HEK293 (cell line): ENCODE measurements around the gene HMCN2.

Experiments
- CTCF ChIA-PET: fragments of 350-600 bp; formaldehyde crosslinking; extraction: SDS; loops from one replicate; lab custom pipeline; 2021; ENCODE audit warnings: antibody characterized with exemption; lab: Yijun Ruan, JAX
- POLR2A ChIA-PET: fragments of 300-600 bp; formaldehyde crosslinking; extraction: SDS; loops from one replicate; lab custom pipeline; 2020; ENCODE audit warnings: antibody characterized with exemption, inconsistent platforms; lab: Yijun Ruan, JAX
- H3K27ac ChIP-seq: fragments of 200-500 bp; sonication (Bioruptor generic); 2 replicates; pipeline ENCODE4 v1.5.1; 2014; ENCODE audit warnings: low read depth, low read length, control low read depth, inconsistent platforms; ENCODE audit errors: extremely low read depth
- H3K36me3 ChIP-seq, 2 experiments: fragments of 200-500 bp in 1 of 2; sonication (Bioruptor generic) in 1 of 2; 1 replicate in 1 of 2; 2 replicates in 1 of 2; pipeline ENCODE4 v1.5.1; 2014 to 2017; ENCODE audit warnings: inconsistent platforms in 2 of 2, low read length in 2 of 2; ENCODE audit not compliant: control insufficient read depth in 2 of 2, insufficient read depth in 1 of 2
- H3K4me1 ChIP-seq: fragments of 200-500 bp; sonication (Bioruptor generic); 2 replicates; pipeline ENCODE4 v1.5.1; 2014; ENCODE audit warnings: mild to moderate bottlenecking, low read length, inconsistent platforms; ENCODE audit not compliant: control insufficient read depth, insufficient read depth
- H3K4me3 ChIP-seq: 2 replicates; pipeline ENCODE4 v1.5.1; 2011; ENCODE audit warnings: low read depth, mild to moderate bottlenecking, control low read depth, low read length, moderate library complexity
- H3K9me3 ChIP-seq: fragments of 200-500 bp; sonication (Bioruptor generic); 2 replicates; pipeline ENCODE4 v1.5.1; 2014; ENCODE audit warnings: low read depth, low read length, inconsistent platforms; ENCODE audit not compliant: control insufficient read depth, insufficient read depth
- GLI2 ChIP-seq: fragments of 450-650 bp; formaldehyde crosslinking; IDR thresholded peaks from 2 replicates; pipeline ENCODE4; 2017; ENCODE audit warnings: missing biosample characterization, missing genetic modification characterization, low read depth, borderline replicate concordance
- KLF1 ChIP-seq: fragments of 450-650 bp; formaldehyde crosslinking; IDR thresholded peaks from 2 replicates; pipeline ENCODE4 v1.5.1; 2016; ENCODE audit warnings: missing biosample characterization, missing genetic modification characterization
- REPIN1 ChIP-seq: fragments of 450-650 bp; formaldehyde crosslinking; IDR thresholded peaks from 2 replicates; pipeline ENCODE4 v1.5.1; 2017; ENCODE audit warnings: missing biosample characterization, missing genetic modification characterization, low read depth
- SCRT2 ChIP-seq: fragments of 450-650 bp; formaldehyde crosslinking; IDR thresholded peaks from 2 replicates; pipeline ENCODE4 v1.5.1; 2016; ENCODE audit warnings: missing biosample characterization, missing genetic modification characterization
- YY1 ChIP-seq: fragments of 450-650 bp; formaldehyde crosslinking; IDR thresholded peaks from 2 replicates; pipeline ENCODE4 v1.5.1; 2018; ENCODE audit warnings: missing biosample characterization, missing genetic modification characterization
- ZNF2 ChIP-seq: fragments of 450-650 bp; formaldehyde crosslinking; IDR thresholded peaks from 2 replicates; pipeline ENCODE4 v1.5.1; 2016; ENCODE audit warnings: missing biosample characterization, missing genetic modification characterization
- ZNF202 ChIP-seq: fragments of 450-650 bp; formaldehyde crosslinking; IDR thresholded peaks from 2 replicates; pipeline ENCODE4 v1.5.1; 2016; ENCODE audit warnings: missing biosample characterization, missing genetic modification characterization, borderline replicate concordance
- ZNF350 ChIP-seq: fragments of 450-650 bp; formaldehyde crosslinking; IDR thresholded peaks from 2 replicates; pipeline ENCODE4 v1.5.0; 2017; ENCODE audit warnings: missing biosample characterization, mild to moderate bottlenecking, missing genetic modification characterization
- ZNF549 ChIP-seq: fragments of 450-650 bp; IDR thresholded peaks from 2 replicates; pipeline ENCODE4 v1.5.1; 2018; ENCODE audit warnings: missing biosample characterization, missing genetic modification characterization, mild to moderate bottlenecking, inconsistent platforms, moderate library complexity
- ZNF707 ChIP-seq: fragments of 450-650 bp; formaldehyde crosslinking; IDR thresholded peaks from 2 replicates; pipeline ENCODE4 v1.5.1; 2016; ENCODE audit warnings: missing biosample characterization, missing genetic modification characterization
- ZNF768 ChIP-seq: fragments of 450-650 bp; formaldehyde crosslinking; IDR thresholded peaks from 2 replicates; pipeline ENCODE4 v1.5.1; 2018; ENCODE audit warnings: missing biosample characterization, mild to moderate bottlenecking, missing genetic modification characterization
- ZNF785 ChIP-seq: fragments of 450-650 bp; formaldehyde crosslinking; IDR thresholded peaks from 2 replicates; pipeline ENCODE4 v1.5.1; 2016; ENCODE audit warnings: missing biosample characterization, missing genetic modification characterization
- ZNF792 ChIP-seq: fragments of 450-650 bp; formaldehyde crosslinking; IDR thresholded peaks from 2 replicates; pipeline ENCODE4 v1.5.1; 2016; ENCODE audit warnings: missing biosample characterization, missing genetic modification characterization
- TF ChIP-seq, protein P1 (sequence below): fragments of 450-650 bp; formaldehyde crosslinking; IDR thresholded peaks from 2 replicates; pipeline ENCODE4 v1.5.1; 2016; ENCODE audit warnings: missing biosample characterization, missing genetic modification characterization
- TF ChIP-seq, protein P2 (sequence below): fragments of 450-650 bp; formaldehyde crosslinking; IDR thresholded peaks from 2 replicates; pipeline ENCODE4 v1.5.1; 2016; ENCODE audit warnings: missing biosample characterization, missing genetic modification characterization, borderline replicate concordance
- TF ChIP-seq, protein P3 (sequence below): fragments of 450-650 bp; formaldehyde crosslinking; IDR thresholded peaks from 2 replicates; pipeline ENCODE4 v1.5.1; 2017; ENCODE audit warnings: missing biosample characterization, missing genetic modification characterization
- TF ChIP-seq, protein P4 (sequence below): fragments of 450-650 bp; formaldehyde crosslinking; IDR thresholded peaks from 2 replicates; pipeline ENCODE4; 2016; ENCODE audit warnings: missing biosample characterization, missing genetic modification characterization

Gene HMCN2

DNA sequence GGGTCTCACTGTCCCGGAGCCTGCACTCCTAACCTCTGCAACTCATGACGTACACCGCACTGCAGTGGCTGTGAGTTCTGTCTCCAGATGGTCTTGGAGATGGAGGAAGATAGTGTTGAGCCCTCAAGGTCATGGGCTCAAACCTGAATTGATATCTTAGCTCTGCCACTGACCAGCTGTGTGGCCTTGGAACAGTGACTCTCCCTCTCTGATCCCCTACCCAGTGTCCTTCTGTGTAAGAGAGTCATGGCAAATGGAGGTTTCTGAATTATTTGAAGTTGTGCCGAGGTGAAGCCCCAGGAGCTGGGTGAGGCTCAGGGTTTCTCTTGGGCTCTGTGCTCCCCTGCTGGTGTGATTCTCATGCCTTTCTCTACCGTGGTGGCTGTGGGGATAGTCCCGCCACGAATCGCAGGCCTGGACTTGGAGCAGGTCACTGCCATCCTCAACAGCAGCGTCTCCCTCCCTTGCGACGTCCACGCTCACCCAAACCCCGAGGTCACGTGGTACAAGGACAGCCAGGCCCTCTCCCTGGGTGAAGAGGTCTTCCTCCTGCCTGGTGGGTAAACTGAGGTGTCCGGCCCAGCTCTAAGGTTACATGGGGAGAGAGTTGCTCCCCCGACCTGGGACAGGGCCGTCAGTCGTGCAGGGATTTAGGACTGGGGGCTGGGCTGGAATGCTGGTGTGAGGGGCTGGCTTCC lies 118.6 kb downstream of the HMCN2 start:
- ChIA-PET CTCF (no interaction called here), POLR2A (no interaction called here)
- no peak overlapping the region for H3K4me3 ChIP-seq
- H3K9me3 ChIP-seq: no peaks in the 10 kb centered on the region
- peak; percentile 66; the same call in 1 of the 2 replicates for TF ChIP-seq ZNF768 (tag by site-specific recombination)
- TF ChIP-seq, protein P1, sequence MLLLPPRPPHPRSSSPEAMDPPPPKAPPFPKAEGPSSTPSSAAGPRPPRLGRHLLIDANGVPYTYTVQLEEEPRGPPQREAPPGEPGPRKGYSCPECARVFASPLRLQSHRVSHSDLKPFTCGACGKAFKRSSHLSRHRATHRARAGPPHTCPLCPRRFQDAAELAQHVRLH: no peak
- H3K36me3 ChIP-seq: no peaks in the 10 kb centered on the region
- no peaks in the 10 kb centered on the region for H3K4me1 ChIP-seq
- H3K27ac ChIP-seq: no peak overlapping the region

DNA sequence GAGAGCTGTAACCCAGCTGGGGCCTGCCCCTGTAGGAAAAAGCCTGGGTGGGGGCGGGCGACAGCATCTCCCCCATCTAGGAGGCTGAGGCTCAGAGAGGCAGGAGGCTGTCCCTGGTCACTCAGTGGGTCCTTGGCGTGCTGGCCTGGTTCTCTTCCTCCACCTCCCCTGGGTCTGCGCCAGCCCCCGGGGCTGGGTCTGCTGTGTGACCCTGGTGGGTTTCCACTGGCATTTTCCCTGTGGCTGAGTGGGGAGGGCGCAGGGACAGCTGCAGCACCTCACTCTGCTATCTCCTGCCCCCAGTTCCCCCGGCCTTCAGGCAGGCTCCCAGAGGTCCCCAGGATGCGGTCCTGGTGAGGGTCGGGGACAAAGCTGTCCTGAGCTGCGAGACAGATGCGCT lies 119.7 kb downstream of the HMCN2 start:
- Histone ChIP-seq H3K4me1 (no peaks in the 10 kb centered on the region), H3K36me3 (no peaks in the 10 kb centered on the region), H3K9me3 (no peaks in the 10 kb centered on the region), H3K4me3 (no peak overlapping the region), H3K27ac (no peak overlapping the region)
- POLR2A ChIA-PET: no interaction called here
- TF ChIP-seq ZNF785 (tag by site-specific recombination) (no peak), REPIN1 (tag by site-specific recombination) (no peak), YY1 (tag by site-specific recombination) (no peak), ZNF202 (tag by site-specific recombination) (no peak), GLI2 (tag by site-specific recombination) (no peak), ZNF792 (tag by site-specific recombination) (no peak), ZNF549 (tag by site-specific recombination) (no peak), ZNF707 (no peak), KLF1 (tag by site-specific recombination) (no peak), ZNF2 (tag by site-specific recombination) (no peak), SCRT2 (tag by site-specific recombination) (no peak), ZNF350 (tag by site-specific recombination) (no peak)
- TF ChIP-seq, protein P2, sequence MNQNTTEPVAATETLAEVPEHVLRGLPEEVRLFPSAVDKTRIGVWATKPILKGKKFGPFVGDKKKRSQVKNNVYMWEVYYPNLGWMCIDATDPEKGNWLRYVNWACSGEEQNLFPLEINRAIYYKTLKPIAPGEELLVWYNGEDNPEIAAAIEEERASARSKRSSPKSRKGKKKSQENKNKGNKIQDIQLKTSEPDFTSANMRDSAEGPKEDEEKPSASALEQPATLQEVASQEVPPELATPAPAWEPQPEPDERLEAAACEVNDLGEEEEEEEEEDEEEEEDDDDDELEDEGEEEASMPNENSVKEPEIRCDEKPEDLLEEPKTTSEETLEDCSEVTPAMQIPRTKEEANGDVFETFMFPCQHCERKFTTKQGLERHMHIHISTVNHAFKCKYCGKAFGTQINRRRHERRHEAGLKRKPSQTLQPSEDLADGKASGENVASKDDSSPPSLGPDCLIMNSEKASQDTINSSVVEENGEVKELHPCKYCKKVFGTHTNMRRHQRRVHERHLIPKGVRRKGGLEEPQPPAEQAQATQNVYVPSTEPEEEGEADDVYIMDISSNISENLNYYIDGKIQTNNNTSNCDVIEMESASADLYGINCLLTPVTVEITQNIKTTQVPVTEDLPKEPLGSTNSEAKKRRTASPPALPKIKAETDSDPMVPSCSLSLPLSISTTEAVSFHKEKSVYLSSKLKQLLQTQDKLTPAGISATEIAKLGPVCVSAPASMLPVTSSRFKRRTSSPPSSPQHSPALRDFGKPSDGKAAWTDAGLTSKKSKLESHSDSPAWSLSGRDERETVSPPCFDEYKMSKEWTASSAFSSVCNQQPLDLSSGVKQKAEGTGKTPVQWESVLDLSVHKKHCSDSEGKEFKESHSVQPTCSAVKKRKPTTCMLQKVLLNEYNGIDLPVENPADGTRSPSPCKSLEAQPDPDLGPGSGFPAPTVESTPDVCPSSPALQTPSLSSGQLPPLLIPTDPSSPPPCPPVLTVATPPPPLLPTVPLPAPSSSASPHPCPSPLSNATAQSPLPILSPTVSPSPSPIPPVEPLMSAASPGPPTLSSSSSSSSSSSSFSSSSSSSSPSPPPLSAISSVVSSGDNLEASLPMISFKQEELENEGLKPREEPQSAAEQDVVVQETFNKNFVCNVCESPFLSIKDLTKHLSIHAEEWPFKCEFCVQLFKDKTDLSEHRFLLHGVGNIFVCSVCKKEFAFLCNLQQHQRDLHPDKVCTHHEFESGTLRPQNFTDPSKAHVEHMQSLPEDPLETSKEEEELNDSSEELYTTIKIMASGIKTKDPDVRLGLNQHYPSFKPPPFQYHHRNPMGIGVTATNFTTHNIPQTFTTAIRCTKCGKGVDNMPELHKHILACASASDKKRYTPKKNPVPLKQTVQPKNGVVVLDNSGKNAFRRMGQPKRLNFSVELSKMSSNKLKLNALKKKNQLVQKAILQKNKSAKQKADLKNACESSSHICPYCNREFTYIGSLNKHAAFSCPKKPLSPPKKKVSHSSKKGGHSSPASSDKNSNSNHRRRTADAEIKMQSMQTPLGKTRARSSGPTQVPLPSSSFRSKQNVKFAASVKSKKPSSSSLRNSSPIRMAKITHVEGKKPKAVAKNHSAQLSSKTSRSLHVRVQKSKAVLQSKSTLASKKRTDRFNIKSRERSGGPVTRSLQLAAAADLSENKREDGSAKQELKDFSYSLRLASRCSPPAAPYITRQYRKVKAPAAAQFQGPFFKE (tag by site-specific recombination): no peak
- TF ChIP-seq, protein P3, sequence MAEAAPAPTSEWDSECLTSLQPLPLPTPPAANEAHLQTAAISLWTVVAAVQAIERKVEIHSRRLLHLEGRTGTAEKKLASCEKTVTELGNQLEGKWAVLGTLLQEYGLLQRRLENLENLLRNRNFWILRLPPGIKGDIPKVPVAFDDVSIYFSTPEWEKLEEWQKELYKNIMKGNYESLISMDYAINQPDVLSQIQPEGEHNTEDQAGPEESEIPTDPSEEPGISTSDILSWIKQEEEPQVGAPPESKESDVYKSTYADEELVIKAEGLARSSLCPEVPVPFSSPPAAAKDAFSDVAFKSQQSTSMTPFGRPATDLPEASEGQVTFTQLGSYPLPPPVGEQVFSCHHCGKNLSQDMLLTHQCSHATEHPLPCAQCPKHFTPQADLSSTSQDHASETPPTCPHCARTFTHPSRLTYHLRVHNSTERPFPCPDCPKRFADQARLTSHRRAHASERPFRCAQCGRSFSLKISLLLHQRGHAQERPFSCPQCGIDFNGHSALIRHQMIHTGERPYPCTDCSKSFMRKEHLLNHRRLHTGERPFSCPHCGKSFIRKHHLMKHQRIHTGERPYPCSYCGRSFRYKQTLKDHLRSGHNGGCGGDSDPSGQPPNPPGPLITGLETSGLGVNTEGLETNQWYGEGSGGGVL (tag by site-specific recombination): no peak
- TF ChIP-seq, protein P4, sequence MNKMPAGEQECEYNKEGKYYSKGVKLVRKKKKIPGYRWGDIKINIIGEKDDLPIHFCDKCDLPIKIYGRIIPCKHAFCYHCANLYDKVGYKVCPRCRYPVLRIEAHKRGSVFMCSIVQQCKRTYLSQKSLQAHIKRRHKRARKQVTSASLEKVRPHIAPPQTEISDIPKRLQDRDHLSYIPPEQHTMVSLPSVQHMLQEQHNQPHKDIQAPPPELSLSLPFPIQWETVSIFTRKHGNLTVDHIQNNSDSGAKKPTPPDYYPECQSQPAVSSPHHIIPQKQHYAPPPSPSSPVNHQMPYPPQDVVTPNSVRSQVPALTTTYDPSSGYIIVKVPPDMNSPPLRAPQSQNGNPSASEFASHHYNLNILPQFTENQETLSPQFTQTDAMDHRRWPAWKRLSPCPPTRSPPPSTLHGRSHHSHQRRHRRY: no peak
- CTCF ChIA-PET: interaction anchor here (0.6 kb wide), 1 partner anchor 24 kb away, joined by 3 read pairs; no protein-coding TSS in a partner anchor
